Body of pancreas (tissue), 4 donors: Measurements from ENCODE around the gene C1orf167. TPM values are rescaled to one million over a fixed set of nuclear protein-coding genes. Genes with fewer than 3 reads are reported as not detected.

Source experiments
- ATAC-seq: fragments of 150-250 bp; one replicate; pipeline ENCODE4 v1.9.1; 2016
- DNase-seq, 4 donors: peaks; one replicate each; pipeline ENCODE4 v3.0.0-alpha.2; 2019
- H3K27ac ChIP-seq, 4 donors: fragments of 200-600 bp; sonication (generic); 1 replicate in 3 of 4; 2 replicates in 1 of 4; pipeline versions ENCODE4 v1.5.1 to v1.6.1; 2016 to 2019; ENCODE audit warnings: mild to moderate bottlenecking in 1 of 4, mixed read lengths in 1 of 4, moderate library complexity in 1 of 4
- H3K27me3 ChIP-seq, 2 donors: fragments of 200-600 bp; sonication (generic); one replicate each; pipeline ENCODE4 v1.6.0; 2016; ENCODE audit warnings: mild to moderate bottlenecking in 1 of 2
- H3K36me3 ChIP-seq, 2 donors: fragments of 200-600 bp; sonication (generic); replicated peaks in 1 of 2; 2 replicates each; pipeline ENCODE4 v1.5.1; 2016; ENCODE audit warnings: low read depth in 2 of 2; ENCODE audit not compliant: insufficient read depth in 1 of 2
- H3K4me1 ChIP-seq: fragments of 200-600 bp; sonication (generic); one replicate; pipeline ENCODE4 v1.6.0; 2016
- H3K4me3 ChIP-seq, 2 donors: fragments of 200-600 bp; sonication (generic); 1 replicate in 1 of 2; 2 replicates in 1 of 2; pipeline ENCODE4 v1.5.1; 2016 to 2019
- H3K9me3 ChIP-seq, 3 donors: fragments of 200-600 bp; sonication (generic); 1 replicate in 2 of 3; 2 replicates in 1 of 3; pipeline ENCODE4 v1.5.1; 2016
- POLR2A ChIP-seq, 3 donors: fragments of 450-650 bp; IDR thresholded peaks; one replicate each; pipeline ENCODE4 v1.6.1; 2016; ENCODE audit warnings: antibody characterized with exemption in 3 of 3, mild to moderate bottlenecking in 2 of 3
- WGBS, 2 donors: methylation state at CpG; one replicate each; pipeline ENCODE4 v1.1.5; 2017; 5-methylcytosine and 5-hydroxymethylcytosine counted together
- intact Hi-C: fragments of 100-400 bp; cut with DNase I; formaldehyde crosslinking; loops from one replicate; pipeline ENCODE4 v1.15.1; 2023
- total RNA-seq, 2 donors: library from RNA; depleted of rRNA; stranded (reverse); fragments of >200 nt; gene quantifications; one replicate each; pipeline ENCODE4 v1.1.0, GENCODE V29; 2016
- TF ChIP-seq, protein P1 (sequence below), 7 experiments: fragments of 450-650 bp in 4 of 7; fragments of 200-600 bp in 3 of 7; sonication (generic) in 3 of 7; IDR thresholded peaks; one replicate each; pipeline ENCODE4 v1.5.1; 2016 to 2019; ENCODE audit warnings: antibody characterized with exemption in 7 of 7

Gene C1orf167
- total RNA-seq, 2 donors from 2014 or later: not detected

GRCh38 chr1:11765661-11766428 lies 3.9 kb downstream of the C1orf167 start:
- Histone ChIP-seq H3K9me3 (no peaks in the 10 kb centered on the region), H3K4me1 (peaks cover 12% of the 10 kb centered on the region), H3K36me3 (no peaks in the 10 kb centered on the region), H3K27me3 (peaks cover 0 to 8% of the 10 kb centered on the region in 2 donors), H3K27ac (no peak overlapping the region), H3K4me3 (no peak overlapping the region)
- WGBS, 2 donors: 82 to 86% methylated on average over 11 to 19 of the region's 19 CpGs
- TF ChIP-seq, protein P1, sequence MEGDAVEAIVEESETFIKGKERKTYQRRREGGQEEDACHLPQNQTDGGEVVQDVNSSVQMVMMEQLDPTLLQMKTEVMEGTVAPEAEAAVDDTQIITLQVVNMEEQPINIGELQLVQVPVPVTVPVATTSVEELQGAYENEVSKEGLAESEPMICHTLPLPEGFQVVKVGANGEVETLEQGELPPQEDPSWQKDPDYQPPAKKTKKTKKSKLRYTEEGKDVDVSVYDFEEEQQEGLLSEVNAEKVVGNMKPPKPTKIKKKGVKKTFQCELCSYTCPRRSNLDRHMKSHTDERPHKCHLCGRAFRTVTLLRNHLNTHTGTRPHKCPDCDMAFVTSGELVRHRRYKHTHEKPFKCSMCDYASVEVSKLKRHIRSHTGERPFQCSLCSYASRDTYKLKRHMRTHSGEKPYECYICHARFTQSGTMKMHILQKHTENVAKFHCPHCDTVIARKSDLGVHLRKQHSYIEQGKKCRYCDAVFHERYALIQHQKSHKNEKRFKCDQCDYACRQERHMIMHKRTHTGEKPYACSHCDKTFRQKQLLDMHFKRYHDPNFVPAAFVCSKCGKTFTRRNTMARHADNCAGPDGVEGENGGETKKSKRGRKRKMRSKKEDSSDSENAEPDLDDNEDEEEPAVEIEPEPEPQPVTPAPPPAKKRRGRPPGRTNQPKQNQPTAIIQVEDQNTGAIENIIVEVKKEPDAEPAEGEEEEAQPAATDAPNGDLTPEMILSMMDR (IDR thresholded peaks at IDR 0.05): no peak
- no peak for TF ChIP-seq POLR2A (IDR thresholded peaks at IDR 0.05)
- no peak for DNase-seq
- intact Hi-C loops: no loop called here
- no peak for ATAC-seq

- 60 to 77% methylated on average over 2 to 13 of the region's 14 CpGs for WGBS, 2 donors
- Histone ChIP-seq H3K4me3 (no peak overlapping the region), H3K4me1 (peaks cover 12% of the 10 kb centered on the region), H3K27me3 (peaks cover 0 to 8% of the 10 kb centered on the region in 2 donors), H3K9me3 (no peaks in the 10 kb centered on the region), H3K27ac (no peak overlapping the region), H3K36me3 (no peaks in the 10 kb centered on the region)
- no peak for TF ChIP-seq POLR2A (IDR thresholded peaks at IDR 0.05)
- TF ChIP-seq, protein P1 (IDR thresholded peaks at IDR 0.05): no peak
- no peak for ATAC-seq
- intact Hi-C loops: no loop called here
- DNase-seq: no peak
Measured at GRCh38 chr1:11766429-11766776, 4.4 kb downstream of the C1orf167 start.

- Histone ChIP-seq H3K36me3 (no peaks in the 10 kb centered on the region), H3K4me3 (no peak overlapping the region), H3K27me3 (no peaks in the 10 kb centered on the region), H3K9me3 (no peaks in the 10 kb centered on the region), H3K27ac (no peak overlapping the region), H3K4me1 (peaks cover 6% of the 10 kb centered on the region)
- 63 to 79% methylated on average over 7 to 16 of the region's 16 CpGs for WGBS, 2 donors
- intact Hi-C loops: no loop called here
- no peak for ATAC-seq
- no peak for DNase-seq
- TF ChIP-seq POLR2A (IDR thresholded peaks at IDR 0.05): no peak
- TF ChIP-seq, protein P1 (IDR thresholded peaks at IDR 0.05): no peak
Measured at GRCh38 chr1:11767922-11768704, 6.1 kb downstream of the C1orf167 start.

GRCh38 chr1:11768821-11769220 lies 6.8 kb downstream of the C1orf167 start:
- no peak overlapping the region for H3K4me3 ChIP-seq
- ATAC-seq: no peak
- no peak for DNase-seq
- no peaks in the 10 kb centered on the region for H3K27me3 ChIP-seq
- WGBS, 2 donors: 48 to 52% methylated on average over 4 of the region's 4 CpGs
- H3K9me3 ChIP-seq: no peaks in the 10 kb centered on the region
- no peak for TF ChIP-seq POLR2A (IDR thresholded peaks at IDR 0.05)
- TF ChIP-seq, protein P1 (IDR thresholded peaks at IDR 0.05): no peak
- H3K36me3 ChIP-seq: no peaks in the 10 kb centered on the region
- H3K4me1 ChIP-seq: peaks cover 6% of the 10 kb centered on the region
- no peak overlapping the region for H3K27ac ChIP-seq
- intact Hi-C loops: no loop called here
